Measurements from ENCODE around the gene CITED2.
A peak's percentile ranks its signal among the peaks of the same experiment; 100 is the strongest.

The CITED2 gene

GRCh38 chr6:139381216-139381865, 6.9 kb upstream of the CITED2 start:
- DNase-seq = no peak

GRCh38 chr6:139380611-139381010, 6.2 kb upstream of the CITED2 start:
- no peak for DNase-seq

GRCh38 chr6:139380168-139380567, 5.7 kb upstream of the CITED2 start:
- no peak for DNase-seq

GRCh38 chr6:139378882-139379341, 4.5 kb upstream of the CITED2 start:
- DNase-seq = peak; percentile 70

GRCh38 chr6:139378226-139378625, 3.8 kb upstream of the CITED2 start:
- no peak for DNase-seq

- no peak for DNase-seq
These were observed 2.3 kb upstream of the CITED2 start for GRCh38 chr6:139376604-139377218.

- DNase-seq = peak; percentile 26
These were observed 1.5 kb upstream of the CITED2 start for GRCh38 chr6:139376017-139376330.

- DNase-seq = peak; percentile 81
These were observed 973 bp upstream of the CITED2 start for GRCh38 chr6:139375226-139376016.

GRCh38 chr6:139373928-139374356, 506 bp downstream of the CITED2 start:
- no peak for DNase-seq

- DNase-seq = peak; percentile 68
These were observed 1.1 kb downstream of the CITED2 start for GRCh38 chr6:139373154-139373927.

- DNase-seq = no peak
These were observed 1.9 kb downstream of the CITED2 start for GRCh38 chr6:139372326-139373153.

GRCh38 chr6:139371421-139372203, 2.8 kb downstream of the CITED2 start:
- no peak for DNase-seq

GRCh38 chr6:139370999-139371345, 3.5 kb downstream of the CITED2 start:
- DNase-seq = no peak

- no peak for DNase-seq
These were observed 4.0 kb downstream of the CITED2 start for GRCh38 chr6:139370283-139370998.

- no peak for DNase-seq
These were observed 4.7 kb downstream of the CITED2 start for GRCh38 chr6:139369568-139370282.

GRCh38 chr6:139369068-139369467, 5.4 kb downstream of the CITED2 start:
- no peak for DNase-seq

- DNase-seq = no peak
These were observed 5.8 kb downstream of the CITED2 start for GRCh38 chr6:139368661-139369060.

- DNase-seq = no peak
These were observed 6.6 kb downstream of the CITED2 start for GRCh38 chr6:139367810-139368351.

GRCh38 chr6:139364982-139365379, 9.5 kb downstream of the CITED2 start:
- no peak for DNase-seq
